H1 (cell line): ENCODE results near the gene PHETA1. TPM values are rescaled to one million over a fixed set of nuclear protein-coding genes. Genes with fewer than 3 reads are reported as not detected.

Source experiments
- CTCF ChIA-PET: fragments of 300-600 bp; sonication (Branson Sonifier 250); formaldehyde crosslinking; loops from one replicate; lab custom pipeline; 2021; ENCODE audit not compliant: partially characterized antibody; lab: Charles Lee
- POLR2A ChIA-PET: fragments of 300-600 bp; sonication (Branson Sonifier 250); formaldehyde crosslinking; loops from one replicate; lab custom pipeline; 2021; ENCODE audit warnings: inconsistent platforms; ENCODE audit not compliant: partially characterized antibody; lab: Charles Lee
- DNase-seq, 2 experiments: peaks; one replicate each; pipeline versions ENCODE4 v3.0.0 to v3.0.0-alpha.2; 2010 to 2022; ENCODE audit warnings: low spot score in 2 of 2, low read depth in 1 of 2, mixed read lengths in 1 of 2
- FAIRE-seq: peaks from 2 replicates; lab custom pipeline; 2011; peaks lifted over from hg19 to GRCh38; lab: Jason Lieb, UNC
- H2AFZ ChIP-seq: 2 replicates; pipeline ENCODE4 v1.8.1; 2012; ENCODE audit warnings: low read length, inconsistent platforms
- H2AK5ac ChIP-seq: 2 replicates; pipeline ENCODE4 v1.6.1; 2013; ENCODE audit warnings: low read depth, low read length
- H2BK120ac ChIP-seq: replicated peaks from 2 replicates; pipeline ENCODE3; 2013; ENCODE audit warnings: low read depth, low read length, inconsistent platforms
- H2BK12ac ChIP-seq: 2 replicates; pipeline ENCODE4 v1.6.1; 2013; ENCODE audit warnings: low read depth, low read length
- H2BK15ac ChIP-seq: 2 replicates; pipeline ENCODE4 v1.6.1; 2013; ENCODE audit warnings: low read length
- H2BK20ac ChIP-seq: 2 replicates; pipeline ENCODE4 v1.6.1; 2013; ENCODE audit warnings: low read length
- H2BK5ac ChIP-seq: 2 replicates; pipeline ENCODE4 v1.6.1; 2013; ENCODE audit warnings: low read depth, low read length
- H3K14ac ChIP-seq: 2 replicates; pipeline ENCODE4 v1.6.1; 2013; ENCODE audit warnings: inconsistent platforms; ENCODE audit not compliant: insufficient read length
- H3K18ac ChIP-seq: 2 replicates; pipeline ENCODE4 v1.6.1; 2013; ENCODE audit warnings: low read length; ENCODE audit errors: extremely low read depth
- H3K23ac ChIP-seq: 2 replicates; pipeline ENCODE4 v1.6.1; 2013; ENCODE audit warnings: inconsistent platforms; ENCODE audit not compliant: insufficient read length
- H3K23me2 ChIP-seq: 2 replicates; pipeline ENCODE4 v1.6.1; 2013; ENCODE audit warnings: low read depth, low read length
- H3K27ac ChIP-seq: 2 replicates; pipeline ENCODE4 v1.6.1; 2011; ENCODE audit warnings: low read depth, low read length, inconsistent platforms
- H3K27me3 ChIP-seq, 4 experiments: replicated peaks in 1 of 4; 1 replicate in 1 of 4; 2 replicates in 3 of 4; pipeline versions ENCODE4 v1.6.1 to v1.8.1; 2011 to 2013; ENCODE audit warnings: low read length in 3 of 4, mild to moderate bottlenecking in 3 of 4, inconsistent platforms in 2 of 4, mixed read lengths in 2 of 4, moderate library complexity in 1 of 4; ENCODE audit not compliant: control insufficient read depth in 3 of 4, insufficient read depth in 3 of 4; ENCODE audit errors: extremely low read depth in 1 of 4
- H3K36me3 ChIP-seq, 4 experiments: 2 replicates each; pipeline versions ENCODE4 v1.6.1 to v1.8.1; 2011 to 2013; ENCODE audit warnings: mild to moderate bottlenecking in 4 of 4, low read length in 3 of 4, moderate library complexity in 2 of 4, control low read depth in 1 of 4, inconsistent platforms in 1 of 4; ENCODE audit not compliant: insufficient read depth in 4 of 4, control insufficient read depth in 2 of 4
- H3K4ac ChIP-seq: replicated peaks from 2 replicates; pipeline ENCODE3; 2013; ENCODE audit warnings: low read length, low read depth, mixed read lengths, inconsistent platforms; ENCODE audit not compliant: insufficient read length
- H3K4me1 ChIP-seq, 4 experiments: replicated peaks in 1 of 4; 1 replicate in 1 of 4; 2 replicates in 3 of 4; pipeline versions ENCODE4 v1.6.1 to v1.8.1; 2011 to 2013; ENCODE audit warnings: low read length in 3 of 4, inconsistent platforms in 2 of 4, mixed read lengths in 1 of 4; ENCODE audit not compliant: insufficient read depth in 4 of 4, control insufficient read depth in 3 of 4
- H3K4me2 ChIP-seq, 2 experiments: 2 replicates each; pipeline versions ENCODE4 v1.6.1 to v1.8.1; 2011 to 2013; ENCODE audit warnings: low read depth in 2 of 2, low read length in 2 of 2, control low read depth in 1 of 2, inconsistent platforms in 1 of 2, mild to moderate bottlenecking in 1 of 2; ENCODE audit not compliant: insufficient read depth in 1 of 2
- H3K4me3 ChIP-seq, 4 experiments: fragments of 200-600, 300-600 bp in 1 of 4; sonication (generic), shearing (Covaris generic), sonication (Bioruptor Twin) in 1 of 4; 2 replicates each; pipeline versions ENCODE4 v1.5.1 to v1.8.1; 2011 to 2016; ENCODE audit warnings: low read length in 4 of 4, low read depth in 3 of 4, control low read depth in 2 of 4, inconsistent platforms in 2 of 4, mild to moderate bottlenecking in 2 of 4, mixed read lengths in 1 of 4, moderate library complexity in 1 of 4; ENCODE audit not compliant: insufficient read depth in 2 of 4; ENCODE audit errors: extremely low read depth in 1 of 4
- H3K56ac ChIP-seq: replicated peaks from 2 replicates; pipeline ENCODE3; 2013; ENCODE audit warnings: low read depth, mild to moderate bottlenecking, mixed read lengths, low read length, inconsistent platforms; ENCODE audit not compliant: insufficient read length
- H3K79me1 ChIP-seq: 2 replicates; pipeline ENCODE4 v1.6.1; 2013; ENCODE audit warnings: low read depth, low read length, control low read depth
- H3K79me2 ChIP-seq, 2 experiments: 2 replicates each; pipeline versions ENCODE4 v1.6.1 to v1.8.1; 2012 to 2013; ENCODE audit warnings: low read length in 2 of 2, mild to moderate bottlenecking in 2 of 2, inconsistent platforms in 1 of 2; ENCODE audit not compliant: insufficient read depth in 2 of 2, control insufficient read depth in 1 of 2
- H3K9ac ChIP-seq, 4 experiments: replicated peaks in 1 of 4; 1 replicate in 1 of 4; 2 replicates in 3 of 4; pipeline versions ENCODE4 v1.6.1 to v1.8.1; 2011 to 2013; ENCODE audit warnings: low read depth in 3 of 4, low read length in 3 of 4, control low read depth in 2 of 4, mild to moderate bottlenecking in 2 of 4, moderate library complexity in 2 of 4, inconsistent platforms in 1 of 4; ENCODE audit errors: extremely low read depth in 1 of 4
- H3K9me3 ChIP-seq, 2 experiments: 2 replicates each; pipeline versions ENCODE4 v1.6.1 to v1.8.1; 2012 to 2013; ENCODE audit warnings: mild to moderate bottlenecking in 2 of 2, moderate library complexity in 2 of 2, control low read depth in 1 of 2, inconsistent platforms in 1 of 2, low read depth in 1 of 2, low read length in 1 of 2, mixed read lengths in 1 of 2; ENCODE audit not compliant: insufficient read depth in 2 of 2
- H4K20me1 ChIP-seq, 2 experiments: replicated peaks in 1 of 2; 2 replicates each; pipeline versions ENCODE3 to v1.8.1; 2011 to 2013; ENCODE audit warnings: inconsistent platforms in 2 of 2, low read length in 2 of 2, mild to moderate bottlenecking in 1 of 2; ENCODE audit not compliant: insufficient read depth in 2 of 2, control insufficient read depth in 1 of 2
- H4K5ac ChIP-seq: 2 replicates; pipeline ENCODE4 v1.6.1; 2013; ENCODE audit warnings: low read length, low read depth, mixed read lengths, inconsistent platforms; ENCODE audit not compliant: insufficient read length
- H4K8ac ChIP-seq: 2 replicates; pipeline ENCODE4 v1.8.0; 2013; ENCODE audit warnings: mild to moderate bottlenecking, moderate library complexity, low read length, inconsistent platforms; ENCODE audit not compliant: insufficient read depth; ENCODE audit errors: extremely low read depth
- H4K91ac ChIP-seq: replicated peaks from 2 replicates; pipeline ENCODE3; 2013; ENCODE audit warnings: low read length, mixed read lengths, inconsistent platforms; ENCODE audit not compliant: insufficient read length
- CEBPB ChIP-seq: IDR thresholded peaks from 2 replicates; pipeline ENCODE4 v1.6.1; 2012; ENCODE audit warnings: low read depth, low read length
- CHD2 ChIP-seq: IDR thresholded peaks from 2 replicates; pipeline ENCODE4 v1.6.1; 2012; ENCODE audit warnings: low read length, improper control_type of control experiment
- HDAC2 ChIP-seq, 2 experiments: fragments of 300-600 bp in 1 of 2; sonication (generic) in 1 of 2; IDR thresholded peaks; 2 replicates each; pipeline ENCODE4 v1.6.1; 2011 to 2012; ENCODE audit warnings: low read depth in 2 of 2, low read length in 2 of 2, mild to moderate bottlenecking in 2 of 2, moderate library complexity in 2 of 2, borderline replicate concordance in 1 of 2, inconsistent platforms in 1 of 2
- JUN ChIP-seq: IDR thresholded peaks from 2 replicates; pipeline ENCODE4 v1.6.1; 2011; ENCODE audit warnings: low read depth, mild to moderate bottlenecking, improper control_type of control experiment, low read length
- NANOG ChIP-seq: IDR thresholded peaks from 2 replicates; pipeline ENCODE4 v1.6.1; 2011; ENCODE audit warnings: low read length, low read depth, mild to moderate bottlenecking, inconsistent platforms; ENCODE audit not compliant: insufficient read depth, poor library complexity, severe bottlenecking
- RFX5 ChIP-seq: IDR thresholded peaks from 2 replicates; pipeline ENCODE4 v1.6.1; 2011; ENCODE audit warnings: low read depth, low read length, improper control_type of control experiment, borderline replicate concordance
- TEAD4 ChIP-seq: IDR thresholded peaks from 2 replicates; pipeline ENCODE4 v1.6.1; 2012; ENCODE audit warnings: low read depth, low read length, inconsistent platforms, mixed read lengths
- USF2 ChIP-seq: IDR thresholded peaks from 2 replicates; pipeline ENCODE4 v1.6.1; 2011; ENCODE audit warnings: low read length, improper control_type of control experiment
- ZNF274 ChIP-seq: IDR thresholded peaks from 2 replicates; pipeline ENCODE4 v1.7.0; 2012; ENCODE audit warnings: low read length, borderline replicate concordance; ENCODE audit errors: extremely low read depth
- WGBS, 2 experiments: shearing (Covaris generic) in 1 of 2; methylation state at CpG; one replicate each; pipeline versions ENCODE4 v1.1.6 to v1.1.7; 2013 to 2015; ENCODE audit warnings: low lambda C conversion rate in 2 of 2, mixed read lengths in 2 of 2, inconsistent platforms in 1 of 2, low coverage in 1 of 2, missing lambda C conversion rate in 1 of 2; ENCODE audit not compliant: insufficient replicate concordance in 2 of 2, insufficient coverage in 1 of 2, insufficient read length in 1 of 2; ENCODE audit errors: extremely low coverage in 1 of 2, missing lambda C conversion rate in 1 of 2; 5-methylcytosine and 5-hydroxymethylcytosine counted together
- polyA plus RNA-seq, 7 experiments: library from polyadenylated mRNA; depleted of rRNA in 3 of 7; stranded (reverse) in 5 of 7; unstranded in 2 of 7; fragments of >200 nt in 5 of 7; fragments of 200-250 nt in 2 of 7; gene quantifications; 1 replicate in 5 of 7; 2 replicates in 1 of 7; 4 replicates in 1 of 7; pipeline versions ENCODE4 v1.2.1 to v1.2.3, GENCODE V29; 2011 to 2013; ENCODE audit warnings: missing spikeins in 2 of 7, mixed read lengths in 2 of 7
- total RNA-seq: library from RNA; stranded (reverse); fragmentation: NEBNext Ultra II Directional; extraction: Animal tissue kit (Norgen Biotek cat#: 25700); gene quantifications from 2 replicates; pipeline ENCODE4 v1.2.1, GENCODE V29; 2021

PHETA1 gene
- total and polyA plus RNA-seq, 2 of the 8 experiments (the other 6 are each of a cell fraction or from before 2014, with no cell fraction given), result 5.2 to 12.3 TPM

- Histone ChIP-seq H3K4me1 (peaks cover 0 to 9% (median 3%) of the 10 kb centered on the region in 4 experiments; a peak in 6 of 7 replicates), H2AFZ (peak overlapping the region; percentile 54), H3K4me3 (peak overlapping the region; percentile 75 to 83 (median 80)), H3K27me3 (peaks cover 0 to 18% (median 7%) of the 10 kb centered on the region in 4 experiments; a peak in 4 of 7 replicates), H2BK20ac (no peak overlapping the region)
- no peak for FAIRE-seq
- TF ChIP-seq ZNF274, result no peak
- no peak for TF ChIP-seq NANOG
- no peak for TF ChIP-seq TEAD4
- no peak for TF ChIP-seq CEBPB
- TF ChIP-seq JUN, result no peak
- TF ChIP-seq RFX5, result no peak
- TF ChIP-seq CHD2, result no peak
- TF ChIP-seq USF2, result no peak
- TF ChIP-seq HDAC2 (IDR thresholded peaks at IDR 0.05; ENCODE audit: borderline replicate concordance in 1 of 2, low read depth in 2 of 2, low read length in 2 of 2), result no peak
- TF ChIP-seq, all 59 proteins: peak for 0
- H2BK15ac ChIP-seq, result no peak overlapping the region
- no peaks in the 10 kb centered on the region for H3K79me2 ChIP-seq
- no peak overlapping the region for H3K23ac ChIP-seq
- no peak overlapping the region for H2BK12ac ChIP-seq
- DNase-seq, result no peak
- 79% methylated on average over 13 of the region's 13 CpGs; no CpG with 5 or more reads in 1 of the 2 experiments for WGBS, 2 experiments
- ChIA-PET CTCF (interaction anchor here (1.0 to 4.1 kb wide), 9 partner anchors 9 to 82 kb away, joined by 3 to 28 read pairs (median 3); no protein-coding TSS in a partner anchor), POLR2A (interaction anchor here (0.6 to 3.6 kb wide), 8 partner anchors 9 to 43 kb away, joined by 3 to 27 read pairs (median 6); no protein-coding TSS in a partner anchor)
- 0 out of 2 replicates have a peak overlapping the region, but pooled peaks have one; percentile 6 for H2BK5ac ChIP-seq
- no peak overlapping the region for H3K14ac ChIP-seq
- no peak overlapping the region for H2AK5ac ChIP-seq
- peaks cover 0 to 7% of the 10 kb centered on the region in 2 experiments for H4K20me1 ChIP-seq
- no peak overlapping the region for H3K27ac ChIP-seq
- H3K4ac ChIP-seq, result no peak overlapping the region
- H3K56ac ChIP-seq, result no peak overlapping the region
- H3K4me2 ChIP-seq, result peak overlapping the region; percentile 86 to 89
- H4K91ac ChIP-seq, result no peak overlapping the region
- no peak overlapping the region; the same call in 1 of the 2 replicates for H4K8ac ChIP-seq
- no peaks in the 10 kb centered on the region; a peak in 1 of 8 replicates for H3K36me3 ChIP-seq
- no peak overlapping the region for H2BK120ac ChIP-seq
- no peak overlapping the region for H4K5ac ChIP-seq
- peaks cover 9% of the 10 kb centered on the region; the same call in 1 of the 2 replicates for H3K23me2 ChIP-seq
- peak overlapping the region in 1 of 4 experiments; percentile 65; a peak in 1 of 7 replicates for H3K9ac ChIP-seq
- no peak overlapping the region; the same call in 1 of the 2 replicates for H3K18ac ChIP-seq
- no peaks in the 10 kb centered on the region for H3K79me1 ChIP-seq
- no peaks in the 10 kb centered on the region for H3K9me3 ChIP-seq
Observed at GRCh38 chr12:111369496-111370220, 763 bp upstream of the PHETA1 start.
